Measurements from ENCODE around the gene DLST. TPM values are rescaled to one million over a fixed set of nuclear protein-coding genes. Genes with fewer than 3 reads are reported as not detected.

The DLST gene
- total and polyA plus RNA-seq, 11 donors = 75.7 to 251 (median 190) TPM

- TF ChIP-seq CTCF (IDR thresholded peaks at IDR 0.05) (no peak), POLR2A (IDR thresholded peaks at IDR 0.05) (no peak)
- peak; percentile 35 to 73 (median 59) for DNase-seq
- intact Hi-C loops (cut with DNase I) = no loop called here
Measured at GRCh38 chr14:74882103-74882920, 596 bp downstream of the DLST start.

GRCh38 chr14:74886001-74886400, 4.3 kb downstream of the DLST start:
- Histone ChIP-seq H3K9me3 (no peaks in the 10 kb centered on the region), H3K27me3 (no peaks in the 10 kb centered on the region), H3K36me3 (peaks cover 0 to 64% (median 39%) of the 10 kb centered on the region in 9 donors), H3K4me1 (peaks cover 6 to 68% (median 57%) of the 10 kb centered on the region in 12 donors), H3K27ac (peak overlapping the region in 2 of 12 donors; percentile 11 to 18), H3K4me3 (no peak overlapping the region)
- ATAC-seq (peak in 1 of 4 donors; percentile 4), DNase-seq (no peak)
- TF ChIP-seq POLR2A (IDR thresholded peaks at IDR 0.05) = no peak
- no peak for TF ChIP-seq CTCF (IDR thresholded peaks at IDR 0.05)
- intact Hi-C loops (cut with DNase I) = no loop called here
- WGBS, 4 donors = 54 to 72% (median 68%) methylated on average over 3 of the region's 3 CpGs

More at GRCh38 chr14:74882103-74882920, 596 bp downstream of the DLST start:
- ATAC-seq = peak in 3 of 4 donors; percentile 18 to 66 (median 60)
- Histone ChIP-seq H3K27ac (peak overlapping the region; percentile 78 to 99 (median 96)), H3K4me3 (peak overlapping the region; percentile 69 to 99 (median 91)), H3K27me3 (no peaks in the 10 kb centered on the region), H3K4me1 (peaks cover 6 to 56% (median 47%) of the 10 kb centered on the region in 12 donors), H3K9me3 (no peaks in the 10 kb centered on the region), H3K36me3 (peaks cover 0 to 34% (median 9%) of the 10 kb centered on the region in 9 donors)
- 1 to 2% (median 1%) methylated on average over 17 to 49 of the region's 49 CpGs for WGBS, 4 donors

- no peak overlapping the region for H3K4me3 ChIP-seq
- DNase-seq (no peak), ATAC-seq (no peak)
- no peak for TF ChIP-seq POLR2A (IDR thresholded peaks at IDR 0.05)
- no peak for TF ChIP-seq CTCF (IDR thresholded peaks at IDR 0.05)
- H3K4me1 ChIP-seq = peaks cover 6 to 66% (median 49%) of the 10 kb centered on the region in 12 donors
- peaks cover 0 to 88% (median 64%) of the 10 kb centered on the region in 9 donors for H3K36me3 ChIP-seq
- intact Hi-C loops (cut with DNase I) = no loop called here
- peak overlapping the region in 1 of 12 donors; percentile 7 for H3K27ac ChIP-seq
- no peaks in the 10 kb centered on the region for H3K9me3 ChIP-seq
- H3K27me3 ChIP-seq = no peaks in the 10 kb centered on the region
- 64 to 70% (median 64%) methylated on average over 12 of the region's 12 CpGs for WGBS, 4 donors
Measured at GRCh38 chr14:74888164-74889158, 6.7 kb downstream of the DLST start.
